ENCODE data around the gene EIF4G2.

EIF4G2 gene

DNA sequence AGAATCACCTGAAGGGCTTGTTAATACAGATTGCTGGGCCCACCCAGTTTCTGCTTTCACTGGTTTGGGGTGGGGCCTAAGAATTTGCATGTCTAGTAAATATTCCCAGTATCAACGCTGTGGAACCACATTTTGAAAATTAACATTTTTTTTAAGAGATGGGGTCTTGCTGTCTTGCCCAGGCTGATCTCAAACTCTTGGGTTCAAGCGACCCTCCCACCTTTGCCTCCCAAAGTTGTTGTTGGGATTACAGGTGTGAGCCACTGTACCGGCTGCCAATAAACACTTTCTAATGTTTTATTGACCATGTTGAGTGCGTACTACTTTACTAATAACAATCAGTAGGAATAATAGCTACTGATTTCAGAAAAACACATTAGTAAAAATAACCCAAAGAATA lies 2.5 kb downstream of the EIF4G2 start:
- peaks cover 9% of the 10 kb centered on the region for H3K79me2 ChIP-seq
- H3K4me1 ChIP-seq, result peaks cover 2% of the 10 kb centered on the region
- no peak overlapping the region for H3K27ac ChIP-seq
- no peaks in the 10 kb centered on the region for H3K9me3 ChIP-seq (ENCODE audit: control insufficient read depth, low read length)
- no peaks in the 10 kb centered on the region for H3K27me3 ChIP-seq (ENCODE audit: control insufficient read depth, insufficient read depth, low read length)
- H3K36me3 ChIP-seq (ENCODE audit: control insufficient read depth, insufficient read depth, low read length), result no peaks in the 10 kb centered on the region
- H3K4me2 ChIP-seq (ENCODE audit: low read length), result no peak overlapping the region
- no peak overlapping the region for H3K4me3 ChIP-seq (ENCODE audit: low read depth, low read length)
- no peak overlapping the region for H3K9ac ChIP-seq
- H2AFZ ChIP-seq, result no peak overlapping the region
- TF ChIP-seq, protein P1, sequence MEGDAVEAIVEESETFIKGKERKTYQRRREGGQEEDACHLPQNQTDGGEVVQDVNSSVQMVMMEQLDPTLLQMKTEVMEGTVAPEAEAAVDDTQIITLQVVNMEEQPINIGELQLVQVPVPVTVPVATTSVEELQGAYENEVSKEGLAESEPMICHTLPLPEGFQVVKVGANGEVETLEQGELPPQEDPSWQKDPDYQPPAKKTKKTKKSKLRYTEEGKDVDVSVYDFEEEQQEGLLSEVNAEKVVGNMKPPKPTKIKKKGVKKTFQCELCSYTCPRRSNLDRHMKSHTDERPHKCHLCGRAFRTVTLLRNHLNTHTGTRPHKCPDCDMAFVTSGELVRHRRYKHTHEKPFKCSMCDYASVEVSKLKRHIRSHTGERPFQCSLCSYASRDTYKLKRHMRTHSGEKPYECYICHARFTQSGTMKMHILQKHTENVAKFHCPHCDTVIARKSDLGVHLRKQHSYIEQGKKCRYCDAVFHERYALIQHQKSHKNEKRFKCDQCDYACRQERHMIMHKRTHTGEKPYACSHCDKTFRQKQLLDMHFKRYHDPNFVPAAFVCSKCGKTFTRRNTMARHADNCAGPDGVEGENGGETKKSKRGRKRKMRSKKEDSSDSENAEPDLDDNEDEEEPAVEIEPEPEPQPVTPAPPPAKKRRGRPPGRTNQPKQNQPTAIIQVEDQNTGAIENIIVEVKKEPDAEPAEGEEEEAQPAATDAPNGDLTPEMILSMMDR (IDR thresholded peaks at IDR 0.05), result no peak

DNA sequence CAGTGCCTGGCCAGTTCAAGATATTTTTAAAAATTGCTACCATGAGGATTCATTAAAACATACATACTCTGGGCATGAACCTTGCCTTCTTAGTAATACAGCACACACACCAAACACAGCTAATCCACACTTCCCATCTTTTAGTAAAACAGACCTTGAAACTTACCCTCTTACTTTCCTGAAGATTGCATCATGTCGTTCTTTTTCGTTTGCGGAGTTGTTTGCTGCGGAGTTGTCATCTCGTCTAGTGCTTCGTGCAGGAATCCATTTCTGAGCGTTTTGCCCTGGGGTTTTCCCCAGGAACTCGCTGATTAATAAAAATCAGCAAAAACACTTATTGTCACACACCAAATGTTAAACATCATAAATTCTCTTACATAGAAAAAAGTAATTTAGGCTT lies 3.0 kb downstream of the EIF4G2 start:
- no peaks in the 10 kb centered on the region for H3K27me3 ChIP-seq (ENCODE audit: control insufficient read depth, insufficient read depth, low read length)
- H3K9ac ChIP-seq, result no peak overlapping the region
- H3K79me2 ChIP-seq, result peaks cover 9% of the 10 kb centered on the region
- H3K4me2 ChIP-seq (ENCODE audit: low read length), result no peak overlapping the region
- no peaks in the 10 kb centered on the region for H3K36me3 ChIP-seq (ENCODE audit: control insufficient read depth, insufficient read depth, low read length)
- H3K4me3 ChIP-seq (ENCODE audit: low read depth, low read length), result no peak overlapping the region
- no peak overlapping the region for H3K27ac ChIP-seq
- TF ChIP-seq, protein P1 (IDR thresholded peaks at IDR 0.05), result no peak
- peaks cover 2% of the 10 kb centered on the region for H3K4me1 ChIP-seq
- no peaks in the 10 kb centered on the region for H3K9me3 ChIP-seq (ENCODE audit: control insufficient read depth, low read length)
- no peak overlapping the region for H2AFZ ChIP-seq

DNA sequence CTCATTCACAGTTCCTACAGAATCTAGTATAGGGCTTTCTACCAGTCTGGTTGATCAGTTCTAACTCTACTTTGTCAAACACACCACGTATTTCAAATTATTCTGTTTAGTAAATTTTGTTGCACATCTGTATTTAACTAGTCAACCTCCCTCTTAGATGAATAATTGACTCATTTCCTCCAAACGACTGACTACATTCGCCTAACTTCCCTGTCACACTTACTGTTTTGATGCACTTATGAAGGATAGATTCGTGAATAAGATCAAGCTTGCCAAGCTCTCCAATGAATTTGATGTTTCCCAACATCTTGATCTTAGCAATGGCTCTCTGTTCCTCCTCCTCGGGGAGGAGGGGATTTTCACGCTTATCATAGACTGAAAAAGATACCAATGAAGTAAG lies 5.0 kb downstream of the EIF4G2 start:
- Histone ChIP-seq H3K27ac (no peak overlapping the region), H3K4me2 (ENCODE audit: low read length) (no peak overlapping the region), H3K27me3 (ENCODE audit: control insufficient read depth, insufficient read depth, low read length) (no peaks in the 10 kb centered on the region), H3K4me3 (ENCODE audit: low read depth, low read length) (no peak overlapping the region), H3K4me1 (peaks cover 2% of the 10 kb centered on the region), H3K9ac (no peak overlapping the region), H3K36me3 (ENCODE audit: control insufficient read depth, insufficient read depth, low read length) (no peaks in the 10 kb centered on the region), H2AFZ (no peak overlapping the region), H3K9me3 (ENCODE audit: control insufficient read depth, low read length) (no peaks in the 10 kb centered on the region), H3K79me2 (peaks cover 9% of the 10 kb centered on the region)
- TF ChIP-seq, protein P1 (IDR thresholded peaks at IDR 0.05), result no peak

DNA sequence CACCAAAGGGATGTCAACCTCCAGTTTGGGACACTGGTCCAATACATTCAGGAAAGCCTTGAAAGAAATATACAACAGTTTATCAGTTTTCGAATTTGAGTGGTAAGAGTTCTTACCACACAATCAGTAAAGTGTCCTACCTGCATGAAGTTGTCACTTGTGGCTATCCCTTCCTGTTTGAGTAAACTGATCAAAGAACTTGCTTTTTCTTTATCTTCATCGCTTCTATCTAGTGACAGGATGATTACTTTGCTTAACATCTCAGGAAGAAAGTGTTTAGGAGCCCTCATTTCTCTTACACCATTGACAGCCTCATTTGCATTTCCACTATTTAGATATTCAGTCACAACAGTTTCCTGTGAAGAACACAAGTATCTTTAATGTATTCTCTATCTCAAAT lies 8.4 kb downstream of the EIF4G2 start:
- H3K4me2 ChIP-seq (ENCODE audit: low read length), result no peak overlapping the region
- no peak overlapping the region for H3K4me3 ChIP-seq (ENCODE audit: low read depth, low read length)
- H3K27ac ChIP-seq, result no peak overlapping the region
- TF ChIP-seq, protein P1 (IDR thresholded peaks at IDR 0.05), result no peak
- H2AFZ ChIP-seq, result no peak overlapping the region
- no peaks in the 10 kb centered on the region for H3K27me3 ChIP-seq (ENCODE audit: control insufficient read depth, insufficient read depth, low read length)
- H3K79me2 ChIP-seq, result peaks cover 3% of the 10 kb centered on the region
- H3K36me3 ChIP-seq (ENCODE audit: control insufficient read depth, insufficient read depth, low read length), result no peaks in the 10 kb centered on the region
- H3K4me1 ChIP-seq, result no peaks in the 10 kb centered on the region
- no peaks in the 10 kb centered on the region for H3K9me3 ChIP-seq (ENCODE audit: control insufficient read depth, low read length)
- no peak overlapping the region for H3K9ac ChIP-seq

DNA sequence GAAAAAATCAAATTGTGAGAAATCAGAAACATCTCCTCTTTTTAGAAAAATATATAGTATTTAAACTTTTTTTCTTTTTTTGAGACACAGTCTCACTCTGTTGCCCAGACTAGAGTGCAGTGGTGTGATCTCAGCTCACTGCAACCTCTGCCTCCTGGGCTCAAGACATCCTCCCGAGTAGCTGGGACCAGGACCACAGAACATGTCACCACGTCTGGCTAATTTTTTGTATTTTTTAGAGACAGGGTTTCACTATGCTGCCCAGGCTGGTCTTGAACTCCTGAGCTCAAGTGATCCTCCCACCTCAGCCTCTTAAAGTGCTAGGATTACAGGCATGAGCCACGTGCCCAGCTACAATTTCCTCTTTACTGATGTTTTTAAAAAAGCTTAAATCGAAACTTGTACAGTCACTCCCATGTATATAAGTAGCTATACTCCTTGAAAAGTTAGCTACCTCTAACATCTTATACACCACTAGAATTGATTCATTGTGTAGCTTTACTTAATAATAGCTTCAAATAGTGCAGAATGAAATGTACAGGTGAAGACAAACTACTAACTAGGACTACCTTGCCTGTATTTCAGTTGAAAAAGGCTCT lies 10.3 kb downstream of the EIF4G2 start:
- no peak overlapping the region for H3K27ac ChIP-seq
- H3K4me2 ChIP-seq (ENCODE audit: low read length), result no peak overlapping the region
- TF ChIP-seq, protein P1 (IDR thresholded peaks at IDR 0.05), result no peak
- no peaks in the 10 kb centered on the region for H3K36me3 ChIP-seq (ENCODE audit: control insufficient read depth, insufficient read depth, low read length)
- H3K27me3 ChIP-seq (ENCODE audit: control insufficient read depth, insufficient read depth, low read length), result no peaks in the 10 kb centered on the region
- no peak overlapping the region for H3K4me3 ChIP-seq (ENCODE audit: low read depth, low read length)
- H3K9me3 ChIP-seq (ENCODE audit: control insufficient read depth, low read length), result no peaks in the 10 kb centered on the region
- H2AFZ ChIP-seq, result no peak overlapping the region
- no peak overlapping the region for H3K9ac ChIP-seq
- no peaks in the 10 kb centered on the region for H3K4me1 ChIP-seq
- H3K79me2 ChIP-seq, result no peaks in the 10 kb centered on the region
